Mesenchymal stem cell (in vitro differentiated cells and primary cell): ENCODE results near the gene ETF1.

Experiments used
- DNase-seq: peaks from one replicate; pipeline ENCODE4 v3.0.0-alpha.2; 2013
- H2AFZ ChIP-seq: one replicate; pipeline ENCODE4 v1.6.1; 2013; ENCODE audit warnings: low read depth, mild to moderate bottlenecking, control low read depth, inconsistent platforms, low read length, moderate library complexity
- H2AK5ac ChIP-seq: 2 replicates; pipeline ENCODE4 v1.6.1; 2013; ENCODE audit warnings: low read length, moderate library complexity, mild to moderate bottlenecking, inconsistent platforms; ENCODE audit not compliant: severe bottlenecking
- H2BK120ac ChIP-seq: one replicate; pipeline ENCODE4 v1.6.1; 2013; ENCODE audit warnings: low read depth, mild to moderate bottlenecking, inconsistent platforms, low read length, moderate library complexity
- H2BK12ac ChIP-seq, 2 experiments: one replicate each; pipeline ENCODE4 v1.6.1; 2013; ENCODE audit warnings: inconsistent platforms in 2 of 2, low read length in 2 of 2, mild to moderate bottlenecking in 2 of 2, moderate library complexity in 2 of 2, control low read depth in 1 of 2
- H2BK15ac ChIP-seq: one replicate; pipeline ENCODE4 v1.6.1; 2013; ENCODE audit warnings: mild to moderate bottlenecking, low read depth, inconsistent platforms; ENCODE audit not compliant: poor library complexity, severe bottlenecking
- H2BK5ac ChIP-seq: 2 replicates; pipeline ENCODE4 v1.6.1; 2013; ENCODE audit warnings: low read depth, mild to moderate bottlenecking, low read length, control low read depth, inconsistent platforms; ENCODE audit not compliant: poor library complexity, severe bottlenecking
- H3K14ac ChIP-seq, 2 experiments: one replicate each; pipeline ENCODE4 v1.6.1; 2013; ENCODE audit warnings: inconsistent platforms in 2 of 2, low read length in 2 of 2, control low read depth in 1 of 2, mild to moderate bottlenecking in 1 of 2, moderate library complexity in 1 of 2
- H3K18ac ChIP-seq, 2 experiments: one replicate each; pipeline ENCODE4 v1.6.1; 2013; ENCODE audit warnings: inconsistent platforms in 2 of 2, low read length in 2 of 2, control low read depth in 1 of 2, low read depth in 1 of 2, mild to moderate bottlenecking in 1 of 2
- H3K23ac ChIP-seq, 2 experiments: one replicate each; pipeline ENCODE4 v1.6.1; 2013; ENCODE audit warnings: inconsistent platforms in 2 of 2, low read length in 2 of 2, mild to moderate bottlenecking in 2 of 2, moderate library complexity in 2 of 2, control low read depth in 1 of 2
- H3K27ac ChIP-seq: 2 replicates; pipeline ENCODE4 v1.5.1; 2013; ENCODE audit warnings: mild to moderate bottlenecking, moderate library complexity, low read length, control low read depth, inconsistent platforms; ENCODE audit not compliant: poor library complexity, severe bottlenecking
- H3K27me3 ChIP-seq, 2 experiments: 2 replicates each; pipeline versions ENCODE4 v1.6.1 to v1.7.0; 2013; ENCODE audit warnings: low read length in 2 of 2, mild to moderate bottlenecking in 2 of 2, moderate library complexity in 2 of 2, control low read depth in 1 of 2, inconsistent platforms in 1 of 2; ENCODE audit not compliant: control insufficient read depth in 1 of 2, insufficient read depth in 1 of 2
- H3K36me3 ChIP-seq, 2 experiments: 2 replicates each; pipeline versions ENCODE4 v1.6.1 to v1.7.0; 2013; ENCODE audit warnings: low read length in 2 of 2, control low read depth in 1 of 2, inconsistent platforms in 1 of 2, low read depth in 1 of 2, mild to moderate bottlenecking in 1 of 2; ENCODE audit not compliant: insufficient read depth in 2 of 2, control insufficient read depth in 1 of 2
- H3K4ac ChIP-seq, 2 experiments: one replicate each; pipeline ENCODE4 v1.6.1; 2013; ENCODE audit warnings: inconsistent platforms in 2 of 2, low read length in 2 of 2, mild to moderate bottlenecking in 2 of 2, moderate library complexity in 2 of 2, control low read depth in 1 of 2, low read depth in 1 of 2
- H3K4me1 ChIP-seq: 2 replicates; pipeline ENCODE4 v1.6.1; 2013; ENCODE audit warnings: low read depth, low read length, control low read depth; ENCODE audit not compliant: control insufficient read depth, insufficient read depth
- H3K4me2 ChIP-seq: 2 replicates; pipeline ENCODE4 v1.6.1; 2013; ENCODE audit warnings: low read length, mild to moderate bottlenecking, inconsistent platforms; ENCODE audit not compliant: poor library complexity, severe bottlenecking
- H3K4me3 ChIP-seq, 2 experiments: 2 replicates each; pipeline versions ENCODE4 v1.5.1 to v1.7.0; 2013; ENCODE audit warnings: low read length in 2 of 2, mild to moderate bottlenecking in 2 of 2, control low read depth in 1 of 2, low read depth in 1 of 2; ENCODE audit not compliant: insufficient read depth in 1 of 2
- H3K79me1 ChIP-seq: replicated peaks from 2 replicates; pipeline ENCODE4 v1.6.1; 2013; ENCODE audit warnings: mild to moderate bottlenecking, control low read depth, low read length, inconsistent platforms; ENCODE audit not compliant: poor library complexity, severe bottlenecking
- H3K9ac ChIP-seq: 2 replicates; pipeline ENCODE4 v1.7.0; 2013; ENCODE audit warnings: mild to moderate bottlenecking, low read length, moderate library complexity
- H3K9me3 ChIP-seq: 2 replicates; pipeline ENCODE4 v1.7.0; 2013; ENCODE audit warnings: mild to moderate bottlenecking, low read length; ENCODE audit not compliant: control insufficient read depth
- H4K8ac ChIP-seq: one replicate; pipeline ENCODE4 v1.6.1; 2013; ENCODE audit warnings: inconsistent platforms, mild to moderate bottlenecking, low read length, moderate library complexity
- H4K91ac ChIP-seq: one replicate; pipeline ENCODE4 v1.6.1; 2013; ENCODE audit warnings: mild to moderate bottlenecking, low read length, inconsistent platforms
- WGBS: methylation state at CpG from one replicate; pipeline ENCODE4 v1.1.7; 2013; ENCODE audit warnings: mixed read lengths; 5-methylcytosine and 5-hydroxymethylcytosine counted together

Gene ETF1

DNA sequence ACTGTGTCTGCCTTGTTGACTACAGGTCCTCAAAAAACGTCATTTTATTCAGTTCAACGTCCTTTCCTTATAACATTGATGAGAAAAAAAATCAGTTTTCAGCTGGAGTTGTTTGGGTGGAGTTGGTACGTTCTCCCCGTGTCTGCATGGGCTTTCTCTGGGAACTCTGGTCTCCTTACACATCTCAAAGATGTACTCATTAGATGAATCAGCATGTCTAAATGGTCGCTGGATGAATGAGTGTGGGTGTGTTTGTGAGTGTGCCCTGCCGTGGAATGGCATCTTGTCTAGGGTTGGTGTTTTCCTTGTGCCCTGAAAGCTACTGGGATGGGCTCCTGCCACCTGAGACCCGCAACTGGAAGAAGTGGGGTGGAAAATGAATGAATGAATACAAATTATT is 47.7 kb downstream of the ETF1 start:
- H2AFZ ChIP-seq = no peak overlapping the region
- H3K14ac ChIP-seq = no peak overlapping the region
- H3K27ac ChIP-seq = no peak overlapping the region
- DNase-seq = no peak
- H3K9me3 ChIP-seq = no peaks in the 10 kb centered on the region
- no peak overlapping the region for H2BK120ac ChIP-seq
- H2BK5ac ChIP-seq = no peak overlapping the region
- no peak overlapping the region for H3K4me3 ChIP-seq
- no peak overlapping the region for H4K8ac ChIP-seq
- no peak overlapping the region for H3K4me2 ChIP-seq
- H3K9ac ChIP-seq = no peak overlapping the region
- H3K4ac ChIP-seq = no peak overlapping the region
- H3K4me1 ChIP-seq = peaks cover 16% of the 10 kb centered on the region
- 85% methylated on average over 5 of the region's 7 CpGs for WGBS
- no peaks in the 10 kb centered on the region for H3K79me1 ChIP-seq
- H3K27me3 ChIP-seq = peaks cover 12 to 21% of the 10 kb centered on the region in 2 experiments
- no peak overlapping the region for H3K23ac ChIP-seq
- H2AK5ac ChIP-seq = no peak overlapping the region
- H2BK12ac ChIP-seq = no peak overlapping the region
- no peaks in the 10 kb centered on the region for H3K36me3 ChIP-seq
- no peak overlapping the region for H2BK15ac ChIP-seq
- H4K91ac ChIP-seq = no peak overlapping the region
- H3K18ac ChIP-seq = no peak overlapping the region

DNA sequence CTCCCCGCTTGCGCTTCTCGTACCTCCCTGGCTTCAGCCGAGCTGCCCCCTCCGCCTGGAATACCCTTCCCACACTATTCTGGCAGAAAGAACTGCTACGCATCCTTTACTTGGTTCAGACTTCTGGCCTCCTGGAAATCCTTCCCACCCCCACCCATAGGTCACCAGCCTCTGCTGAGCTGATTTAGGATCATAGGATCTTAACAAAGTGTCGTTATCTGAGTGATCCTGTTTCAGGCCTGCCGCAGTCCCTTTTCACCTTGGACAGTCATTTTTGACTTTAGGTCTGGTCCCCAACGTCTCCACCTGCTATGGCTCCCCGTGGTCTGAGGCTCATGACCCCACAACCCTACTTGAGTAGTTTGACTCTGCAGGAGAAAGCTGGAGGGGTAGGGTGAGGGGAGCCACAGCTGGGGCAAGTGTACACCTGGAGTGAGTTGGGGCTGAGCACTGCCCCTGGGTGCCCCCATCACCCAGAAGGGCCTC is 50.4 kb downstream of the ETF1 start:
- H4K8ac ChIP-seq = no peak overlapping the region
- H3K27ac ChIP-seq = no peak overlapping the region
- H3K18ac ChIP-seq = peak overlapping the region; percentile 0 to 87
- H3K79me1 ChIP-seq = no peaks in the 10 kb centered on the region
- H3K9me3 ChIP-seq = no peaks in the 10 kb centered on the region
- peak overlapping the region; percentile 66 for H2AFZ ChIP-seq
- H3K36me3 ChIP-seq = no peaks in the 10 kb centered on the region
- H3K4me1 ChIP-seq = peaks cover 20% of the 10 kb centered on the region
- peak overlapping the region; percentile 93 for H2BK15ac ChIP-seq
- no peak overlapping the region for H2BK12ac ChIP-seq
- H4K91ac ChIP-seq = no peak overlapping the region
- H3K4me2 ChIP-seq = peak overlapping the region; percentile 98
- WGBS = 44% methylated on average over 10 of the region's 10 CpGs
- no peak overlapping the region for H3K4ac ChIP-seq
- no peak overlapping the region for H2BK5ac ChIP-seq
- no peak overlapping the region for H3K23ac ChIP-seq
- no peak for DNase-seq
- no peak overlapping the region for H2AK5ac ChIP-seq
- H3K27me3 ChIP-seq = peaks cover 22 to 36% of the 10 kb centered on the region in 2 experiments
- H3K9ac ChIP-seq = peak overlapping the region; percentile 83
- H3K14ac ChIP-seq = no peak overlapping the region
- no peak overlapping the region for H2BK120ac ChIP-seq
- peak overlapping the region; percentile 60 to 73 for H3K4me3 ChIP-seq

DNA sequence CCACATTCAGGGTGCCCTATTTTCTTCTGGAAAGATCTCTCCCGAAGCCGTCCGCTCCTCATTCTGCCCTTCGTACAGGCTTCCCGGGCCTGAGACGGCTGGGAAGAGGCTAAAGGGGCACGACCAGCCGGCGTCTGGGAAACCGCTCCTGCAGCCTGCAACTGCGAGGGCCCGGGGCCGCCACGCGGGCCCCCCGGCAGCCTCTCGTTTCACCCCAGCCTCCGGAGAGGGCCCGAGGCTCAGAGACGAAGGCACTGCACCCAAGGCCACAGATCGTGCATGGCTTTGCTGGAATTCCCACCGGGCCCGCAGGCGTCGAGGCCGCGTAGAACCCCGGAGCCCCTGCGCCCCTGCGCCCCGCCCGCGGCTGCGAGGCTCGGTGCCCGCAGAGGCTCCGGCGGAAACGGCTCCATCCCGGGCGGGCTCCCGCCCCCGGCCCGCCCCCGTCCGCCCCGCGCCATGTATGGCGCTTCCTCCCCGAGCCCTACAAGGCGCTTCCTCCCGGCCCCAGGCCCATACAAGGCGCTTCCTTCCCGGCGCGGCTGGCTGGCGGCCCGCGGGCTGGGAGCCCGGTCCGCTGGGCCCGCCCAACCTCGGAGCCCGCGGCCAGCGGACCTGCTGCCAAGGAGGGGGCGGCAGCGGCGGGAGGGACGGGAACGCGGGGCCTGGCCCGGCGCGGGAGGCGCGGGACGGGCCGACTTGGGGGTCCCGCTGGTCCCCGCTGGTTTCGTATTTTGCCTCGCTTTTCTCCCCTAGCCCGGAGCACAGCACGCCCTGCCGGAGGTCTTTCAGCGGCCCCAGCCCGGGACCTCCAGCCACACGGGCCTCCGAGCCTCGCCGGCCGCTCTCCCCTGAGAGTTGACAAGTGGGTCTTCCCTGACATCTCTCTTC is 51.1 kb downstream of the ETF1 start:
- Histone ChIP-seq H2BK15ac (peak overlapping the region; percentile 93), H4K8ac (peak overlapping the region; percentile 92), H3K9me3 (no peaks in the 10 kb centered on the region), H3K79me1 (no peaks in the 10 kb centered on the region), H3K23ac (peak overlapping the region in 1 of 2 experiments; percentile 84), H3K36me3 (no peaks in the 10 kb centered on the region), H4K91ac (peak overlapping the region; percentile 87), H3K4me2 (peak overlapping the region; percentile 98), H2BK5ac (no peak overlapping the region), H3K9ac (peak overlapping the region; percentile 83), H2BK120ac (peak overlapping the region; percentile 81), H2AFZ (peak overlapping the region; percentile 79), H2BK12ac (peak overlapping the region in 1 of 2 experiments; percentile 73), H3K4ac (peak overlapping the region; percentile 13 to 72), H3K27ac (no peak overlapping the region), H3K4me1 (peaks cover 20% of the 10 kb centered on the region), H3K18ac (peak overlapping the region; percentile 80 to 87), H3K4me3 (peak overlapping the region; percentile 60 to 74), H3K27me3 (peaks cover 22 to 36% of the 10 kb centered on the region in 2 experiments), H2AK5ac (no peak overlapping the region), H3K14ac (no peak overlapping the region)
- 6% methylated on average over 68 of the region's 93 CpGs for WGBS
- DNase-seq = peak; percentile 92

DNA sequence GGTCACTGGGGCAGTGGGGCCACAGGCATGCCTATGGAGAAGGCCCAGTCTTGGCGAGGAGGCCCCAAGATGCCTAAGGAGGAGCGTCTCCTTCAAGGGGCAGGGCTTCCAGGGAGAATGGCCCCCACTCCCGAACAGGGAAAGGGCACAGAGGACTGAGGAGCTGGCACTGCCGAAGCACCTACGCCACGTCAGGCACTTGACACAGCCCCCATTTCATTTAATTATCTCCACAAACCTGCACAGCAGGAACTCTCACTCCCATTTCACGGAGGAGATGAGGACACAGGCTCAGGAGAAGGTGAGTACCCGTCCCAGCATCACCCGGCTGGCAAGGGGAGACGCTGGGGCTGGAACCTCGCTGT is 51.8 kb downstream of the ETF1 start:
- H3K9ac ChIP-seq = peak overlapping the region; percentile 59
- H3K36me3 ChIP-seq = no peaks in the 10 kb centered on the region
- H3K27ac ChIP-seq = no peak overlapping the region
- no peak overlapping the region for H2BK120ac ChIP-seq
- peak overlapping the region; percentile 92 for H4K8ac ChIP-seq
- no peak overlapping the region for H2BK5ac ChIP-seq
- no peaks in the 10 kb centered on the region for H3K79me1 ChIP-seq
- DNase-seq = no peak
- H3K4me3 ChIP-seq = peak overlapping the region in 1 of 2 experiments; percentile 74
- 58% methylated on average over 11 of the region's 11 CpGs for WGBS
- peak overlapping the region in 1 of 2 experiments; percentile 63 for H2BK12ac ChIP-seq
- peak overlapping the region; percentile 98 for H3K4me2 ChIP-seq
- H3K4me1 ChIP-seq = peaks cover 20% of the 10 kb centered on the region
- H3K9me3 ChIP-seq = no peaks in the 10 kb centered on the region
- peaks cover 22 to 36% of the 10 kb centered on the region in 2 experiments for H3K27me3 ChIP-seq
- H2AK5ac ChIP-seq = no peak overlapping the region
- H2BK15ac ChIP-seq = peak overlapping the region; percentile 30
- peak overlapping the region; percentile 80 to 85 for H3K18ac ChIP-seq
- peak overlapping the region; percentile 87 for H4K91ac ChIP-seq
- H3K14ac ChIP-seq = no peak overlapping the region
- H3K4ac ChIP-seq = peak overlapping the region in 1 of 2 experiments; percentile 13
- peak overlapping the region; percentile 79 for H2AFZ ChIP-seq
- no peak overlapping the region for H3K23ac ChIP-seq
